NT2/D1 (cell line): ENCODE data around the gene ZNF341.

Experiments used
- SUZ12 ChIP-seq: IDR thresholded peaks from 2 replicates; pipeline ENCODE4 v1.6.1; 2011; ENCODE audit not compliant: insufficient read length, insufficient read depth; ENCODE audit errors: extremely low read depth
- YY1 ChIP-seq: IDR thresholded peaks from 2 replicates; pipeline ENCODE4 v1.6.1; 2011; ENCODE audit not compliant: insufficient read length, insufficient read depth
- ZNF274 ChIP-seq: IDR thresholded peaks from 2 replicates; pipeline ENCODE4 v1.6.1; 2011; ENCODE audit warnings: mild to moderate bottlenecking, low read depth, low read length

DNA sequence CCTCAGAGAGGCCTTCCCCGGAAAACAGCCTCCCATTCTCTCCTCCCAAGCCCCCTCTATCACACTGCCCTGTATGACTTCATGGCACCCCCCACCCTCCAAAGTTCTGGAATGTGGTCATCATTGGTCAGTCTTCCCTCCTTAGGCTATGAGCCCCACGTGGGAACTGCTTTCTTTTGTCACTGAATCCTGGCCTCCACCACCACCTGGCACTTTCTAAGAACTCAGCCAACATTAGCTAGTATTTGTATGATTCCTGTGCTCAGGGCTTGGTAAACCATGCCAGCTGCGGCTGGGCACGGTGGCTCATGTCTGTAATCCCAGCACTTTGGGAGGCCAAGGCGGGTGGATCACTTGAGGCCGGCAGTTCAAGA is 37.2 kb upstream of the ZNF341 start:
- TF ChIP-seq YY1: no peak
- no peak for TF ChIP-seq ZNF274
- no peak for TF ChIP-seq SUZ12
